IPS DF 6.9 (cell line): Measurements from ENCODE around the gene CALCB.
A peak's percentile ranks its signal among the peaks of the same experiment; 100 is the strongest.

Experiments used
- DNase-seq: peaks from one replicate; pipeline ENCODE4 v3.0.0-alpha.2; 2013; ENCODE audit warnings: low read depth, low spot score
- H3K27ac ChIP-seq: one replicate; pipeline ENCODE4 v1.5.1; 2013; ENCODE audit warnings: low read length, control low read depth
- H3K27me3 ChIP-seq: 2 replicates; pipeline ENCODE4 v1.6.1; 2013; ENCODE audit warnings: mild to moderate bottlenecking, low read length; ENCODE audit not compliant: control insufficient read depth, insufficient read depth
- H3K36me3 ChIP-seq: 2 replicates; pipeline ENCODE4 v1.6.1; 2013; ENCODE audit warnings: low read length; ENCODE audit not compliant: control insufficient read depth, insufficient read depth
- H3K4me1 ChIP-seq: 2 replicates; pipeline ENCODE4 v1.6.1; 2013; ENCODE audit warnings: low read length; ENCODE audit not compliant: control insufficient read depth, insufficient read depth
- H3K4me3 ChIP-seq: 2 replicates; pipeline ENCODE4 v1.5.1; 2013; ENCODE audit warnings: mild to moderate bottlenecking, low read length
- H3K9me3 ChIP-seq: 2 replicates; pipeline ENCODE4 v1.6.1; 2013; ENCODE audit warnings: low read length, inconsistent platforms; ENCODE audit not compliant: control insufficient read depth, insufficient read depth
- WGBS: extraction: QIAGEN DNeasy Blood & Tissue Kit; methylation state at CpG from one replicate; pipeline ENCODE4 v1.1.7; 2013; ENCODE audit warnings: mixed read lengths, missing lambda C conversion rate; ENCODE audit not compliant: insufficient read length, insufficient coverage; 5-methylcytosine and 5-hydroxymethylcytosine counted together

The CALCB gene

GRCh38 chr11:15106201-15106965, 33.0 kb downstream of the CALCB start:
- DNase-seq: no peak
- Histone ChIP-seq H3K4me1 (no peaks in the 10 kb centered on the region; the same call in 1 of the 2 replicates), H3K4me3 (no peak overlapping the region), H3K9me3 (no peaks in the 10 kb centered on the region), H3K36me3 (no peaks in the 10 kb centered on the region), H3K27me3 (no peaks in the 10 kb centered on the region), H3K27ac (no peak overlapping the region)
- WGBS: no CpG with 5 or more reads among the region's 8 CpGs

- H3K4me3 ChIP-seq: no peak overlapping the region
- no peaks in the 10 kb centered on the region for H3K27me3 ChIP-seq
- DNase-seq: no peak
- no peaks in the 10 kb centered on the region; the same call in 1 of the 2 replicates for H3K4me1 ChIP-seq
- WGBS: no CpG with 5 or more reads among the region's 4 CpGs
- H3K9me3 ChIP-seq: no peaks in the 10 kb centered on the region
- H3K36me3 ChIP-seq: no peaks in the 10 kb centered on the region
- no peak overlapping the region for H3K27ac ChIP-seq
Measured at GRCh38 chr11:15107730-15108515, 34.5 kb downstream of the CALCB start.

- Histone ChIP-seq H3K27ac (no peak overlapping the region), H3K4me3 (no peak overlapping the region), H3K4me1 (no peaks in the 10 kb centered on the region; the same call in 1 of the 2 replicates), H3K36me3 (no peaks in the 10 kb centered on the region), H3K9me3 (no peaks in the 10 kb centered on the region), H3K27me3 (peaks cover 2% of the 10 kb centered on the region; the same call in 1 of the 2 replicates)
- WGBS: no CpG with 5 or more reads among the region's 2 CpGs
- no peak for DNase-seq
Measured at GRCh38 chr11:15108592-15109130, 35.3 kb downstream of the CALCB start.

- Histone ChIP-seq H3K36me3 (no peaks in the 10 kb centered on the region), H3K4me1 (peaks cover 2% of the 10 kb centered on the region; the same call in 1 of the 2 replicates), H3K4me3 (no peak overlapping the region), H3K27me3 (peaks cover 6% of the 10 kb centered on the region), H3K27ac (no peak overlapping the region), H3K9me3 (no peaks in the 10 kb centered on the region)
- DNase-seq: no peak
- WGBS: no CpG with 5 or more reads among the region's 2 CpGs
Measured at GRCh38 chr11:15109602-15110001, 36.2 kb downstream of the CALCB start.

- H3K4me1 ChIP-seq: peaks cover 5% of the 10 kb centered on the region
- peaks cover 14% of the 10 kb centered on the region for H3K27me3 ChIP-seq
Measured at GRCh38 chr11:15111215-15111614, 37.8 kb downstream of the CALCB start.

GRCh38 chr11:15112131-15112541, 38.7 kb downstream of the CALCB start:
- no peaks in the 10 kb centered on the region for H3K36me3 ChIP-seq
- H3K9me3 ChIP-seq: no peaks in the 10 kb centered on the region
- peaks cover 5% of the 10 kb centered on the region for H3K4me1 ChIP-seq
- no peak overlapping the region for H3K4me3 ChIP-seq
- H3K27ac ChIP-seq: no peak overlapping the region
- DNase-seq: no peak
- no CpG with 5 or more reads among the region's 8 CpGs for WGBS
- H3K27me3 ChIP-seq: peaks cover 14% of the 10 kb centered on the region

More at GRCh38 chr11:15111215-15111614, 37.8 kb downstream of the CALCB start:
- no peaks in the 10 kb centered on the region for H3K9me3 ChIP-seq
- no peak overlapping the region for H3K27ac ChIP-seq
- no peak overlapping the region for H3K4me3 ChIP-seq
- WGBS: no CpG with 5 or more reads among the region's 3 CpGs
- DNase-seq: no peak
- no peaks in the 10 kb centered on the region for H3K36me3 ChIP-seq

- H3K27ac ChIP-seq: no peak overlapping the region
- no peaks in the 10 kb centered on the region for H3K36me3 ChIP-seq
- no peak for DNase-seq
- no peak overlapping the region for H3K4me3 ChIP-seq
- no peaks in the 10 kb centered on the region for H3K9me3 ChIP-seq
- peaks cover 5% of the 10 kb centered on the region for H3K4me1 ChIP-seq
- H3K27me3 ChIP-seq: peaks cover 14% of the 10 kb centered on the region
- WGBS: no CpG with 5 or more reads among the region's 5 CpGs
Measured at GRCh38 chr11:15113381-15113780, 40.0 kb downstream of the CALCB start.

GRCh38 chr11:15114501-15115475, 41.4 kb downstream of the CALCB start, which contains the start of gene INSC:
Gene INSC, plus strand, starts transcription at chr11:15114923. Its CDS starts 34,252 bp downstream, at chr11:15149175.
- WGBS: no CpG with 5 or more reads among the region's 50 CpGs
- peaks cover 14% of the 10 kb centered on the region for H3K27me3 ChIP-seq
- H3K4me3 ChIP-seq: peak within 1 kb of the TSS; percentile 60
- H3K4me1 ChIP-seq: peaks cover 5% of the 10 kb centered on the region
- H3K36me3 ChIP-seq: no peaks in the 10 kb centered on the region
- H3K27ac ChIP-seq: no peak within 1 kb of the TSS
- DNase-seq: no peak
- no peaks in the 10 kb centered on the region for H3K9me3 ChIP-seq

GRCh38 chr11:15115686-15116085, 42.3 kb downstream of the CALCB start:
- Histone ChIP-seq H3K9me3 (no peaks in the 10 kb centered on the region), H3K27ac (no peak overlapping the region), H3K27me3 (peaks cover 14% of the 10 kb centered on the region), H3K4me3 (no peak overlapping the region), H3K4me1 (peaks cover 5% of the 10 kb centered on the region), H3K36me3 (no peaks in the 10 kb centered on the region)
- WGBS: no CpG with 5 or more reads among the region's 5 CpGs
- no peak for DNase-seq
